Sigmoid colon (tissue), 4 donors: ENCODE results near the gene GRM6.

ENCODE experiments used
- CTCF ChIP-seq, 4 experiments: fragments of 450-650 bp in 3 of 4; fragments of 200-600 bp in 1 of 4; IDR thresholded peaks; one replicate each; pipeline ENCODE4 v1.5.1; 2016 to 2019; ENCODE audit warnings: antibody characterized with exemption in 4 of 4, mild to moderate bottlenecking in 3 of 4, moderate library complexity in 2 of 4
- EP300 ChIP-seq, 4 donors: sonication (generic); formaldehyde crosslinking; IDR thresholded peaks; one replicate each; pipeline ENCODE4 v1.6.1; 2017; ENCODE audit warnings: antibody characterized with exemption in 4 of 4
- POLR2A ChIP-seq, 2 donors: fragments of 450-650 bp; IDR thresholded peaks; one replicate each; pipeline ENCODE4 v1.6.1; 2016; ENCODE audit warnings: antibody characterized with exemption in 2 of 2, mild to moderate bottlenecking in 2 of 2, moderate library complexity in 2 of 2

DNA sequence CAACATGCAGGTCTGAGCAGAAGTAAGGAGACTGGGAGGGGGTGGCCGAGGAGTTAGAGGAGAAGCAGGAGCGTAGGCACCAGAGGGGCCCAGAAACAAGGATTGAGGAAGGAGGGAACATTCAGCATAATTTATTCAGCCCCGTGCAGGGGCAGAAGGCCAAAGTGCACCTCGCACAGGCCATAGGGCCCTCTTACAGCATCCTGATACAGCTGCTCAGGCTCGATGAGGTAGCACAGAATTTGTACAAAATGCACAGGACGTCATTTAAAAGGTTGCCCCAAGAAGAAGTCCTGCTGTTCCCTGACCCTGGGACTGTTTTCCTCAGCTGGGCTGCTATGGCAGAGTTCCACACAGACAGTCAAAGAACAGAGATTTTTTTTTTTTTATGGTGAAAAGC lies 2.1 kb upstream of the GRM6 start:
- TF ChIP-seq CTCF (IDR thresholded peaks at IDR 0.05) = no peak
- TF ChIP-seq POLR2A (IDR thresholded peaks at IDR 0.05) = no peak
- no peak for TF ChIP-seq EP300 (IDR thresholded peaks at IDR 0.05)
